HCT116 (cell line): Measurements from ENCODE around the gene GGT5. TPM values are rescaled to one million over a fixed set of nuclear protein-coding genes. Genes with fewer than 3 reads are reported as not detected.
"Not testable (repeated sequence)": the region's sequence is repeated elsewhere in the genome, so short reads cannot be mapped to it uniquely, and the experiment has no call there.

Source experiments
- ATAC-seq: fragments of 200-7000 bp; cut with Tn5 transposase; 2 replicates; pipeline ENCODE4 v1.9.1; 2020; ENCODE audit warnings: mild to moderate bottlenecking, moderate library complexity
- BruUV-seq: library from RNA; stranded (reverse); fragments of 400-500 nt; replicated peaks from 2 replicates; lab custom pipeline; 2021; lab: Mats Ljungman, UMichigan
- CTCF ChIA-PET: fragments of 300-600 bp; sonication (Branson Sonifier 250); formaldehyde crosslinking; loops from one replicate; lab custom pipeline; 2021; ENCODE audit warnings: antibody characterized with exemption; lab: Charles Lee
- POLR2A ChIA-PET: fragments of 300-600, 350-600 bp; sonication (Branson Sonifier 250); formaldehyde crosslinking; loops from one replicate; lab custom pipeline; 2021; ENCODE audit warnings: antibody characterized with exemption; lab: Charles Lee
- RAD21 ChIA-PET, 2 experiments: fragments of 300-600 bp; sonication (Branson Sonifier 250); formaldehyde crosslinking; loops; one replicate each; lab custom pipeline; 2023; ENCODE audit warnings: low total read pairs in 2 of 2; ENCODE audit not compliant: uncharacterized antibody in 2 of 2, unreplicated experiment in 2 of 2, low non-redundant PET in 1 of 2; lab: Charles Lee
- DNase-seq: peaks from one replicate; pipeline ENCODE4 v3.0.0-alpha.2; 2010; ENCODE audit warnings: low read depth, low spot score
- H2AFZ ChIP-seq: fragments of 200-600 bp; shearing (Covaris generic), sonication (generic); 2 replicates; pipeline ENCODE4 v1.6.1; 2017; ENCODE audit warnings: low read depth, mixed run types, mixed read lengths, antibody characterized with exemption, low read length; ENCODE audit not compliant: poor library complexity, severe bottlenecking
- H3K27ac ChIP-seq: 2 replicates; pipeline ENCODE4 v1.5.1; 2012; ENCODE audit warnings: low read depth, low read length
- H3K27me3 ChIP-seq: fragments of 200-600 bp; sonication (generic); 2 replicates; pipeline ENCODE4 v1.6.1; 2016; ENCODE audit warnings: mixed run types, low read length, mixed read lengths; ENCODE audit not compliant: insufficient read depth
- H3K36me3 ChIP-seq, 2 experiments: fragments of 200-500 bp in 1 of 2; fragments of 200-600 bp in 1 of 2; sonication (Bioruptor generic) in 1 of 2; sonication (generic) in 1 of 2; 2 replicates each; pipeline versions ENCODE4 v1.5.1 to v1.6.1; 2014 to 2016; ENCODE audit warnings: low read length in 2 of 2, inconsistent platforms in 1 of 2, mixed read lengths in 1 of 2, mixed run types in 1 of 2; ENCODE audit not compliant: insufficient read depth in 2 of 2, control insufficient read depth in 1 of 2
- H3K4me1 ChIP-seq, 2 experiments: fragments of 200-600 bp in 1 of 2; sonication (generic) in 1 of 2; 2 replicates each; pipeline versions ENCODE4 v1.5.1 to v1.6.1; 2012 to 2017; ENCODE audit warnings: low read length in 2 of 2, inconsistent platforms in 1 of 2, mild to moderate bottlenecking in 1 of 2, mixed read lengths in 1 of 2, mixed run types in 1 of 2, moderate library complexity in 1 of 2; ENCODE audit not compliant: insufficient read depth in 2 of 2, control insufficient read depth in 1 of 2
- H3K4me2 ChIP-seq: fragments of 200-600 bp; sonication (generic); 2 replicates; pipeline ENCODE4 v1.6.1; 2017; ENCODE audit warnings: mixed run types, low read length, mixed read lengths
- H3K4me3 ChIP-seq, 2 experiments: fragments of 200-600 bp in 1 of 2; sonication (generic) in 1 of 2; replicated peaks in 1 of 2; 2 replicates each; pipeline ENCODE4 v1.5.1; 2011 to 2016; ENCODE audit warnings: low read length in 2 of 2, control low read depth in 1 of 2, low read depth in 1 of 2, mild to moderate bottlenecking in 1 of 2, mixed read lengths in 1 of 2, mixed run types in 1 of 2
- H3K79me2 ChIP-seq: fragments of 200-600 bp; sonication (generic); 2 replicates; pipeline ENCODE4 v1.6.1; 2017; ENCODE audit warnings: mild to moderate bottlenecking, mixed run types, low read length, moderate library complexity, mixed read lengths; ENCODE audit not compliant: insufficient read depth
- H3K9ac ChIP-seq: fragments of 200-600 bp; sonication (generic); 2 replicates; pipeline ENCODE4 v1.6.1; 2016; ENCODE audit warnings: low read length, mixed read lengths
- H3K9me2 ChIP-seq: fragments of 200-600 bp; sonication (generic), shearing (Covaris generic); 2 replicates; pipeline ENCODE4 v1.6.1; 2017; ENCODE audit warnings: mixed run types, mild to moderate bottlenecking, moderate library complexity; ENCODE audit not compliant: insufficient read depth
- H3K9me3 ChIP-seq, 2 experiments: fragments of 200-500 bp in 1 of 2; fragments of 200-600 bp in 1 of 2; sonication (Bioruptor generic) in 1 of 2; sonication (generic) in 1 of 2; 2 replicates each; pipeline ENCODE4 v1.6.1; 2014 to 2017; ENCODE audit warnings: low read length in 2 of 2, mixed read lengths in 2 of 2, inconsistent platforms in 1 of 2, low read depth in 1 of 2, mild to moderate bottlenecking in 1 of 2, mixed run types in 1 of 2, moderate library complexity in 1 of 2; ENCODE audit not compliant: control insufficient read depth in 1 of 2, insufficient read depth in 1 of 2
- H4K20me1 ChIP-seq: fragments of 200-600 bp; sonication (generic), shearing (Covaris generic); 2 replicates; pipeline ENCODE4 v1.6.1; 2017; ENCODE audit warnings: mixed run types, mild to moderate bottlenecking, moderate library complexity; ENCODE audit not compliant: insufficient read depth
- ATF3 ChIP-seq: IDR thresholded peaks from 2 replicates; pipeline ENCODE4 v1.6.1; 2012
- POLR2A ChIP-seq: IDR thresholded peaks from 2 replicates; pipeline ENCODE4 v1.7.0; 2011; ENCODE audit warnings: borderline replicate concordance; ENCODE audit not compliant: insufficient read depth, insufficient read length; ENCODE audit errors: extremely low read depth
- POLR2AphosphoS5 ChIP-seq: IDR thresholded peaks from 2 replicates; pipeline ENCODE4 v1.6.1; 2011; ENCODE audit warnings: mild to moderate bottlenecking, low read depth, low read length, moderate library complexity
- SIN3A ChIP-seq: IDR thresholded peaks from 2 replicates; pipeline ENCODE4 v1.6.1; 2012; ENCODE audit warnings: low read depth
- ZFX ChIP-seq: fragments of 450-650 bp; IDR thresholded peaks from 2 replicates; pipeline ENCODE4 v1.6.1; 2017
- intact Hi-C: fragments of 100-400 bp; cut with micrococcal nuclease; formaldehyde crosslinking; loops from 2 replicates; pipeline ENCODE4 v1.10.0; 2022
- total RNA-seq: library from RNA; stranded (reverse); gene quantifications from one replicate; pipeline ENCODE4 v1.2.1, GENCODE V29; 2021; ENCODE audit not compliant: unreplicated experiment
- TF ChIP-seq, protein P1 (sequence below): IDR thresholded peaks from 2 replicates; pipeline ENCODE4 v1.6.1; 2012; ENCODE audit warnings: low read depth
- TF ChIP-seq, protein P2 (sequence below): IDR thresholded peaks from 2 replicates; pipeline ENCODE4 v1.6.1; 2012

The GGT5 gene
- total RNA-seq, 1 experiment from 2014 or later = 0.57 TPM

DNA sequence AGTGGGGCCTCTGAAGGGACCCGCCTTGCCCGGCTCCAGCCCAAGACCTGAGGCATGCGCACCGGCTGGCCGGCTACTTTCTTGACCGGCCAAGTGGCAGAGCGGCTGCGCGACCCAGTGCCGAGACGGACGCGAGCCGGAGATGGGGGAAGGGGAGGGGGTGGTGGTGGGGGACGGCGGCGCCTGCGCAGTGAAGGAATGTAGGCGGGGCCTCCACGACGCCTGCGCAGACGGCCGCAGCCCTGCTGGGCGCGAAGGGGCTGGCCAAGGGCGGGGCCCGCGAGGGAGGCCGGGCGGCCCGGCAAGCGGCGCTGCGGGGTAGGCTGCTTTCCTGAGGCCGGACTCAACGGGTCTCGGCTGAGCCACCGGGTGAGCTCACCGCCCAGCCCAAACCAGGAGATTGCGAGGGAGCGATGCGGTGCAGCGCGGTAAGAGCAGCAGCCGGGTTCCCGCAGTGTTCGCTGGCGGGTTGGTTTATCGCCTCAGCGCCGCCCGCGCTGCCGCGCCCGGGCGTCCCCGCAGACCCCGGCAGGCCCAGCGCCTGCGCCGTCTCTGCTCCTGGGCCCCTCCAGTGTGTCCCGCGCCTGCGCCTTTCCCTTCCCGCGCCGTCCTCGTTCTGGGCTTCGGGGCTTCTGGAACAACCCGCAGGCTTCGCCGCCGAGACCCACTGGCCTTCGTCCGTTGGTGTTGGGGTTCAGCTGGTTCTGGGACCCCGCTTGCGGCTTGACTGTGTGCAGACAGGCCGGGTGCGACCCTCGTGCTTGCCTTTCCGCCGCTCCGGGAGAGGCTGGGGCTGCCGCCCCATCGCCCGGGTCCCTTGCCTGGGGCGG, 25.9 kb upstream of the GGT5 start, which contains the start of gene SPECC1L:
Gene SPECC1L (plus strand): TSS at position 276 of the 830 bp plus-strand sequence. CDS start 31,401 bp downstream, outside the sequence.
- RAD21 ChIA-PET = no interaction called here
- DNase-seq = peak; percentile 84
- peak; percentile 92 for ATAC-seq
- POLR2A ChIA-PET = no interaction called here
- Histone ChIP-seq H4K20me1 (no peaks in the 10 kb centered on the region), H3K36me3 (no peaks in the 10 kb centered on the region), H3K4me3 (peak within 1 kb of the TSS; percentile 93 to 97), H3K4me1 (peaks cover 19 to 31% of the 10 kb centered on the region in 2 experiments), H2AFZ (peak within 1 kb of the TSS; percentile 26), H3K9me3 (no peaks in the 10 kb centered on the region), H3K79me2 (peaks cover 50% of the 10 kb centered on the region), H3K4me2 (peak within 1 kb of the TSS; percentile 76), H3K9ac (peak within 1 kb of the TSS; percentile 92), H3K27me3 (no peaks in the 10 kb centered on the region), H3K9me2 (no peaks in the 10 kb centered on the region), H3K27ac (peak within 1 kb of the TSS; percentile 87)
- BruUV-seq = no TSS peak
- TF ChIP-seq ATF3 (no peak), SIN3A (peak; percentile 65; the same call in 1 of the 2 replicates), POLR2A (peak; percentile 96), POLR2AphosphoS5 (peak; percentile 97), ZFX (peak; percentile 94)
- TF ChIP-seq, protein P1, sequence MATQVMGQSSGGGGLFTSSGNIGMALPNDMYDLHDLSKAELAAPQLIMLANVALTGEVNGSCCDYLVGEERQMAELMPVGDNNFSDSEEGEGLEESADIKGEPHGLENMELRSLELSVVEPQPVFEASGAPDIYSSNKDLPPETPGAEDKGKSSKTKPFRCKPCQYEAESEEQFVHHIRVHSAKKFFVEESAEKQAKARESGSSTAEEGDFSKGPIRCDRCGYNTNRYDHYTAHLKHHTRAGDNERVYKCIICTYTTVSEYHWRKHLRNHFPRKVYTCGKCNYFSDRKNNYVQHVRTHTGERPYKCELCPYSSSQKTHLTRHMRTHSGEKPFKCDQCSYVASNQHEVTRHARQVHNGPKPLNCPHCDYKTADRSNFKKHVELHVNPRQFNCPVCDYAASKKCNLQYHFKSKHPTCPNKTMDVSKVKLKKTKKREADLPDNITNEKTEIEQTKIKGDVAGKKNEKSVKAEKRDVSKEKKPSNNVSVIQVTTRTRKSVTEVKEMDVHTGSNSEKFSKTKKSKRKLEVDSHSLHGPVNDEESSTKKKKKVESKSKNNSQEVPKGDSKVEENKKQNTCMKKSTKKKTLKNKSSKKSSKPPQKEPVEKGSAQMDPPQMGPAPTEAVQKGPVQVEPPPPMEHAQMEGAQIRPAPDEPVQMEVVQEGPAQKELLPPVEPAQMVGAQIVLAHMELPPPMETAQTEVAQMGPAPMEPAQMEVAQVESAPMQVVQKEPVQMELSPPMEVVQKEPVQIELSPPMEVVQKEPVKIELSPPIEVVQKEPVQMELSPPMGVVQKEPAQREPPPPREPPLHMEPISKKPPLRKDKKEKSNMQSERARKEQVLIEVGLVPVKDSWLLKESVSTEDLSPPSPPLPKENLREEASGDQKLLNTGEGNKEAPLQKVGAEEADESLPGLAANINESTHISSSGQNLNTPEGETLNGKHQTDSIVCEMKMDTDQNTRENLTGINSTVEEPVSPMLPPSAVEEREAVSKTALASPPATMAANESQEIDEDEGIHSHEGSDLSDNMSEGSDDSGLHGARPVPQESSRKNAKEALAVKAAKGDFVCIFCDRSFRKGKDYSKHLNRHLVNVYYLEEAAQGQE = no peak
- TF ChIP-seq, protein P2, sequence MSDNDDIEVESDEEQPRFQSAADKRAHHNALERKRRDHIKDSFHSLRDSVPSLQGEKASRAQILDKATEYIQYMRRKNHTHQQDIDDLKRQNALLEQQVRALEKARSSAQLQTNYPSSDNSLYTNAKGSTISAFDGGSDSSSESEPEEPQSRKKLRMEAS = peak; percentile 46; the same call in 1 of the 2 replicates
- CTCF ChIA-PET = no interaction called here
- intact Hi-C loops = loop anchor here (5.0 kb wide), 1 partner anchor 257 kb away; no protein-coding TSS in a partner anchor

DNA sequence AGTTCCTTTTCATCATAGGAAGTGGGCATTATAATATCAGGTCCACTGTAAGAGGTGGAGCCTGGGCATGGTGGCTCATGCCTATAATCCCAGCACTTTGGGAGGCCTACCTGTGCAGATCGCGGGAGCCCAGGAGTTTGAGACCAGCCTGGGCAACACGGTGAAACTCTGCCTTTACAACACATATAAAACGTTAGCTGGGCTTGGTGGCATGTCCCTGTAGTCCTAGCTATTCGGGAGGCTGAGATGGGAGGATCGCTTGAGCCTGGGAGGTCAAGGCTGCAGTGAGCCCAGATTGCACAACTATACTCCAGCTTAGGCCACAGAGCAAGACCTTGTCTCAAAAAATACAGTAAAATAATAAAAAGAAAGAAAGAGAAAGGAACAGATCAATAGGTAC, 21.6 kb upstream of the GGT5 start:
- DNase-seq, H3K4me3 ChIP-seq, CTCF ChIA-PET, H3K4me2 ChIP-seq, H3K36me3 ChIP-seq, POLR2A ChIA-PET, H2AFZ ChIP-seq, H4K20me1 ChIP-seq, ATAC-seq, RAD21 ChIA-PET, BruUV-seq, H3K79me2 ChIP-seq, H3K9me3 ChIP-seq, H3K9me2 ChIP-seq, H3K27me3 ChIP-seq, H3K27ac ChIP-seq, H3K9ac ChIP-seq, intact Hi-C loops: not testable (repeated sequence)
- H3K4me1 ChIP-seq = peaks cover 7 to 10% of the 10 kb centered on the region in 2 experiments
